ENCODE results near the gene AKAP12. TPM values are rescaled to one million over a fixed set of nuclear protein-coding genes. Genes with fewer than 3 reads are reported as not detected.
A peak's percentile ranks its signal among the peaks of the same experiment; 100 is the strongest.

The AKAP12 gene, protein sequence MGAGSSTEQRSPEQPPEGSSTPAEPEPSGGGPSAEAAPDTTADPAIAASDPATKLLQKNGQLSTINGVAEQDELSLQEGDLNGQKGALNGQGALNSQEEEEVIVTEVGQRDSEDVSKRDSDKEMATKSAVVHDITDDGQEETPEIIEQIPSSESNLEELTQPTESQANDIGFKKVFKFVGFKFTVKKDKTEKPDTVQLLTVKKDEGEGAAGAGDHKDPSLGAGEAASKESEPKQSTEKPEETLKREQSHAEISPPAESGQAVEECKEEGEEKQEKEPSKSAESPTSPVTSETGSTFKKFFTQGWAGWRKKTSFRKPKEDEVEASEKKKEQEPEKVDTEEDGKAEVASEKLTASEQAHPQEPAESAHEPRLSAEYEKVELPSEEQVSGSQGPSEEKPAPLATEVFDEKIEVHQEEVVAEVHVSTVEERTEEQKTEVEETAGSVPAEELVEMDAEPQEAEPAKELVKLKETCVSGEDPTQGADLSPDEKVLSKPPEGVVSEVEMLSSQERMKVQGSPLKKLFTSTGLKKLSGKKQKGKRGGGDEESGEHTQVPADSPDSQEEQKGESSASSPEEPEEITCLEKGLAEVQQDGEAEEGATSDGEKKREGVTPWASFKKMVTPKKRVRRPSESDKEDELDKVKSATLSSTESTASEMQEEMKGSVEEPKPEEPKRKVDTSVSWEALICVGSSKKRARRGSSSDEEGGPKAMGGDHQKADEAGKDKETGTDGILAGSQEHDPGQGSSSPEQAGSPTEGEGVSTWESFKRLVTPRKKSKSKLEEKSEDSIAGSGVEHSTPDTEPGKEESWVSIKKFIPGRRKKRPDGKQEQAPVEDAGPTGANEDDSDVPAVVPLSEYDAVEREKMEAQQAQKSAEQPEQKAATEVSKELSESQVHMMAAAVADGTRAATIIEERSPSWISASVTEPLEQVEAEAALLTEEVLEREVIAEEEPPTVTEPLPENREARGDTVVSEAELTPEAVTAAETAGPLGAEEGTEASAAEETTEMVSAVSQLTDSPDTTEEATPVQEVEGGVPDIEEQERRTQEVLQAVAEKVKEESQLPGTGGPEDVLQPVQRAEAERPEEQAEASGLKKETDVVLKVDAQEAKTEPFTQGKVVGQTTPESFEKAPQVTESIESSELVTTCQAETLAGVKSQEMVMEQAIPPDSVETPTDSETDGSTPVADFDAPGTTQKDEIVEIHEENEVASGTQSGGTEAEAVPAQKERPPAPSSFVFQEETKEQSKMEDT (N-terminal part only)
- total RNA-seq: 40.8 TPM
- long read RNA-seq, full-length matches to known transcripts: 5 of 29 reads
- long read RNA-seq, partial matches to known transcripts: 22 of 29 reads
- long read RNA-seq, other reads (novel, unspliced or antisense): 2 of 29 reads

DNA sequence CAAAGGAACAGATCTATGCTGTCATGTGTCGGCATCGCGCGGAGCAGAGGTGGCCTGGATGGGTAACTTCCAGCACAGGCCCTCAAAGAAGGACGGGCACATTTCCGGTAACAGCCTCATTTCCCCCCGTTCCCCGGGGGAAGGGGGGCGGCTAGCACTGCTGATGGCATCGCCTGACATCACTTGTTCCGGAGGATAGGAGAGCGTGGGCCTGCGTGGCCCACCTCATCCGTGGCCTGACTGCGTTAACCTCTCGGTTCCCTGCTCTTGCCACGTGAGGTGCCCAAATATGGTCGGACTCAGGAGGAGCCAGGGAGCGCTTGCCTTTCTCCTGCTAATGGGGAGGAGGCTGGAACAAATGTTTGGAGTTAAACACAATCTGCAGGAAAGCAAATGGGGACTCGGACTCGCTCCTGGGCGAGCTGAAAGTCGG is at the start of gene AKAP12:
Gene AKAP12, plus strand, starts transcription at position 365 of the 433 bp plus-strand sequence. CDS start 596 bp downstream, outside the sequence.
- Histone ChIP-seq H3K4me3 (peak within 1 kb of the TSS; percentile 62), H3K36me3 (no peaks in the 10 kb centered on the region), H3K4me1 (no peaks in the 10 kb centered on the region), H3K27ac (peak within 1 kb of the TSS; percentile 78), H3K9me3 (no peaks in the 10 kb centered on the region), H3K27me3 (peaks cover 21% of the 10 kb centered on the region)
- no peak for DNase-seq
- TF ChIP-seq, protein P1, sequence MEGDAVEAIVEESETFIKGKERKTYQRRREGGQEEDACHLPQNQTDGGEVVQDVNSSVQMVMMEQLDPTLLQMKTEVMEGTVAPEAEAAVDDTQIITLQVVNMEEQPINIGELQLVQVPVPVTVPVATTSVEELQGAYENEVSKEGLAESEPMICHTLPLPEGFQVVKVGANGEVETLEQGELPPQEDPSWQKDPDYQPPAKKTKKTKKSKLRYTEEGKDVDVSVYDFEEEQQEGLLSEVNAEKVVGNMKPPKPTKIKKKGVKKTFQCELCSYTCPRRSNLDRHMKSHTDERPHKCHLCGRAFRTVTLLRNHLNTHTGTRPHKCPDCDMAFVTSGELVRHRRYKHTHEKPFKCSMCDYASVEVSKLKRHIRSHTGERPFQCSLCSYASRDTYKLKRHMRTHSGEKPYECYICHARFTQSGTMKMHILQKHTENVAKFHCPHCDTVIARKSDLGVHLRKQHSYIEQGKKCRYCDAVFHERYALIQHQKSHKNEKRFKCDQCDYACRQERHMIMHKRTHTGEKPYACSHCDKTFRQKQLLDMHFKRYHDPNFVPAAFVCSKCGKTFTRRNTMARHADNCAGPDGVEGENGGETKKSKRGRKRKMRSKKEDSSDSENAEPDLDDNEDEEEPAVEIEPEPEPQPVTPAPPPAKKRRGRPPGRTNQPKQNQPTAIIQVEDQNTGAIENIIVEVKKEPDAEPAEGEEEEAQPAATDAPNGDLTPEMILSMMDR (IDR thresholded peaks at IDR 0.05): no peak
- ATAC-seq: peak; percentile 40
- intact Hi-C loops (cut with DNase I): no loop called here

DNA sequence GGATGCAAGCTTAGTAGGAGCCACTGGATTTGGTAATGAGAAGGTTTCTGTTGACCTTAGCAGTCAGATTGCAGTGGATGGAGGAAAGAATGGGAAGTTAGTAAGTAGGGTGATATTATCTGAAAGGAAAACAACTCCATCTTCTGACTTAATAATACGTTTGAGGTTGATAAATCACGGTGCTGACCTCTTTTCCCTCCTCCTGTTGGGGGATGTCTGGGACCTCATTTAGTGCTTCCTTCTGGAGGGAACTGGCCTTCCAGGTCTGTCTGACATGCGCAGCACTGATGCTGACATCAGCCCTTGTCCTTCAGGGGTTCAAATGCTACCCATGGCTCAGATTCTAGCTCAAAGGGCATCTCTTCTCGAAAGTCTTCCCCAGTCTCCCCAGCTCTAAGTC is 48.2 kb upstream of the AKAP12 start:
- H3K9me3 ChIP-seq: no peaks in the 10 kb centered on the region
- H3K36me3 ChIP-seq: no peaks in the 10 kb centered on the region
- no peaks in the 10 kb centered on the region for H3K27me3 ChIP-seq
- no peak for ATAC-seq
- intact Hi-C loops (cut with DNase I): no loop called here
- no peak overlapping the region for H3K27ac ChIP-seq
- no peak for DNase-seq
- no peaks in the 10 kb centered on the region for H3K4me1 ChIP-seq
- H3K4me3 ChIP-seq: no peak overlapping the region
- TF ChIP-seq, protein P1 (IDR thresholded peaks at IDR 0.05): no peak

DNA sequence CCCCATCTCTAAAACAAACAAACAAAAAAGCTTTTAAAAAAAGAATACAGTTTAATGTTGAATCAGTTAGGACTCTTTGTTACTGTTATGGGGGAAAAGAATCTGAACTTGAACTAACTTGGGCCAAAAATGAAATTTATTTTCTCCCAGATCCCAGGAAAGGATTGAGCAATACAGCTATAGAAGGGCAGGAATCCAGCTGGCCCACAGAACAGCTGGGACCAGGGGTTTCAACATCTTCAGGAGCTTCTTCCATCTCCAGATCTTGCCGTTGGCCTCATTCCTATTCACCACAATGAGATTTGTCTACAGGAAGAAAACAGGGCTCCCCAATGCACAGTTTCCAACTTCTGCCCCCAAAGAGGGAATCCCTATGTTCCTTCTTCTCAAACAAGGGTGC is 43.2 kb upstream of the AKAP12 start:
- TF ChIP-seq, protein P1 (IDR thresholded peaks at IDR 0.05): no peak
- H3K4me1 ChIP-seq: peaks cover 7% of the 10 kb centered on the region
- H3K9me3 ChIP-seq: no peaks in the 10 kb centered on the region
- intact Hi-C loops (cut with DNase I): no loop called here
- H3K27me3 ChIP-seq: no peaks in the 10 kb centered on the region
- no peak overlapping the region for H3K4me3 ChIP-seq
- ATAC-seq (no peak), DNase-seq (no peak)
- H3K27ac ChIP-seq: no peak overlapping the region
- H3K36me3 ChIP-seq: no peaks in the 10 kb centered on the region

DNA sequence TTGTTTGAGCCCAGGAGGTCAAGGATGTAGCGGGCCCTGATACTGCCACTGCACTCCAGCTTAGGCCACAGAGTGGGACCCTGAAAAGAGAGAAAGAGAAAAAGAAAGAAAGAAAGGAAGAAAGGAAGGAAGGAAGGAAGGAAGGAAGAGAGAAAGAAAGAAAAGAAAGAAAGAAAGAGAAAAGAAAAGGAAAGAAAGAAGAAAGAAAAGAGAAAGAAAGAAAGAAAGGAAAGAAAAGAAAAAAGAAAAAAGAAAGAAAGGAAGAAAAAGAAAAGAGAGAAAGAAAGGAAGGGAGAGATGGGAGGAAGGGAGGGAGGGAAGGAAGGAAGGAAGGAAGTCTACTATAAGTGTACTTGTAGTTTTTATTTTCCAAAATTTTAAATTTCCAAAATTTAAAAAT is 42.2 kb upstream of the AKAP12 start:
- no peak overlapping the region for H3K27ac ChIP-seq
- no peak for ATAC-seq
- peaks cover 7% of the 10 kb centered on the region for H3K4me1 ChIP-seq
- DNase-seq: no peak
- no peak overlapping the region for H3K4me3 ChIP-seq
- no peaks in the 10 kb centered on the region for H3K36me3 ChIP-seq
- TF ChIP-seq, protein P1 (IDR thresholded peaks at IDR 0.05): no peak
- no peaks in the 10 kb centered on the region for H3K27me3 ChIP-seq
- H3K9me3 ChIP-seq: no peaks in the 10 kb centered on the region
- intact Hi-C loops (cut with DNase I): no loop called here

DNA sequence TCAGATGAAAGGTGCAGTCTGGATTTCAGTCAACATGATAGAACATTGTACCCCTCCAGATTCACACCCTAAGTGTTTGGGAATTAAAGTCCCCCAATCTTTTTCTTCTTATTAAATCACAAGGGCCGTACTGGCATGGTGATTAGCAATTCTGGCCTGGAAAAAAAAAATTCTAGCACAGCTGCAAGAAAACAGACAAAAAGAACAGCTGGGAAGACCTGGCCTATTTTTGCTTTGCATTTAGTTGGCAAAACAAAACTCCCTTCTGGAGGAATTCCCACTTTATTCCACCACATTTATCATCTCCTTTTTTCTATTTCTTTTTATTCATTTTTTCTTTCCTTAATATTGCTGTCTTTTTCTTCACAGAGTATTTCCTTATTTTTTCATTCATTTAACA is 39.8 kb upstream of the AKAP12 start:
- no peaks in the 10 kb centered on the region for H3K27me3 ChIP-seq
- ATAC-seq (no peak), DNase-seq (no peak)
- no peak overlapping the region for H3K27ac ChIP-seq
- no peaks in the 10 kb centered on the region for H3K36me3 ChIP-seq
- H3K4me3 ChIP-seq: no peak overlapping the region
- TF ChIP-seq, protein P1 (IDR thresholded peaks at IDR 0.05): no peak
- H3K4me1 ChIP-seq: peaks cover 7% of the 10 kb centered on the region
- intact Hi-C loops (cut with DNase I): no loop called here
- H3K9me3 ChIP-seq: no peaks in the 10 kb centered on the region
